ENCODE measurements around the gene SERTM2.

SERTM2 gene

GRCh38 chrX:111507933-111508332 is 3.5 kb upstream of the SERTM2 start:
- Histone ChIP-seq H3K79me2 (ENCODE audit: insufficient read depth, low read length) (no peaks in the 10 kb centered on the region), H3K4me1 (ENCODE audit: insufficient read depth, low read length, severe bottlenecking) (no peaks in the 10 kb centered on the region), H3K27ac (ENCODE audit: low read depth, low read length, poor library complexity, severe bottlenecking) (no peak overlapping the region), H3K4me2 (ENCODE audit: low read length) (no peak overlapping the region), H3F3A (ENCODE audit: insufficient read depth, low read length) (no peaks in the 10 kb centered on the region), H2AFZ (ENCODE audit: low read length) (no peak overlapping the region), H3K27me3 (ENCODE audit: insufficient read depth, low read length) (no peaks in the 10 kb centered on the region), H3K9me3 (ENCODE audit: low read length) (no peaks in the 10 kb centered on the region), H3K9me2 (ENCODE audit: low read depth, low read length) (no peaks in the 10 kb centered on the region), H3K36me3 (ENCODE audit: insufficient read depth, low read length) (no peaks in the 10 kb centered on the region), H4K20me1 (ENCODE audit: insufficient read depth, low read length) (no peaks in the 10 kb centered on the region), H3K4me3 (ENCODE audit: low read depth, low read length, poor library complexity, severe bottlenecking) (no peak overlapping the region), H3K9ac (ENCODE audit: low read length) (no peak overlapping the region)
- TF ChIP-seq EZH2 (IDR thresholded peaks at IDR 0.05; ENCODE audit: borderline replicate concordance, low read length): no peak
- TF ChIP-seq CTCF (IDR thresholded peaks at IDR 0.05; ENCODE audit: low read length): no peak

- Histone ChIP-seq H2AFZ (ENCODE audit: low read length) (no peak overlapping the region), H3K27ac (ENCODE audit: low read depth, low read length, poor library complexity, severe bottlenecking) (no peak overlapping the region), H3K9me3 (ENCODE audit: low read length) (no peaks in the 10 kb centered on the region), H3K27me3 (ENCODE audit: insufficient read depth, low read length) (no peaks in the 10 kb centered on the region), H3K36me3 (ENCODE audit: insufficient read depth, low read length) (no peaks in the 10 kb centered on the region), H3K9ac (ENCODE audit: low read length) (no peak overlapping the region), H4K20me1 (ENCODE audit: insufficient read depth, low read length) (no peaks in the 10 kb centered on the region), H3F3A (ENCODE audit: insufficient read depth, low read length) (no peaks in the 10 kb centered on the region), H3K9me2 (ENCODE audit: low read depth, low read length) (no peaks in the 10 kb centered on the region), H3K4me2 (ENCODE audit: low read length) (no peak overlapping the region), H3K4me3 (ENCODE audit: low read depth, low read length, poor library complexity, severe bottlenecking) (no peak overlapping the region), H3K4me1 (ENCODE audit: insufficient read depth, low read length, severe bottlenecking) (no peaks in the 10 kb centered on the region), H3K79me2 (ENCODE audit: insufficient read depth, low read length) (no peaks in the 10 kb centered on the region)
- no peak for TF ChIP-seq EZH2 (IDR thresholded peaks at IDR 0.05; ENCODE audit: borderline replicate concordance, low read length)
- TF ChIP-seq CTCF (IDR thresholded peaks at IDR 0.05; ENCODE audit: low read length): no peak
Observed at GRCh38 chrX:111515298-111515697, 3.9 kb downstream of the SERTM2 start.

- no peak overlapping the region for H2AFZ ChIP-seq (ENCODE audit: low read length)
- H3K79me2 ChIP-seq (ENCODE audit: insufficient read depth, low read length): no peaks in the 10 kb centered on the region
- no peaks in the 10 kb centered on the region for H3F3A ChIP-seq (ENCODE audit: insufficient read depth, low read length)
- H3K4me2 ChIP-seq (ENCODE audit: low read length): no peak overlapping the region
- no peak overlapping the region for H3K27ac ChIP-seq (ENCODE audit: low read depth, low read length, poor library complexity, severe bottlenecking)
- H3K9me3 ChIP-seq (ENCODE audit: low read length): no peaks in the 10 kb centered on the region
- no peaks in the 10 kb centered on the region for H3K27me3 ChIP-seq (ENCODE audit: insufficient read depth, low read length)
- H3K9me2 ChIP-seq (ENCODE audit: low read depth, low read length): no peaks in the 10 kb centered on the region
- H3K9ac ChIP-seq (ENCODE audit: low read length): no peak overlapping the region
- H3K4me3 ChIP-seq (ENCODE audit: low read depth, low read length, poor library complexity, severe bottlenecking): no peak overlapping the region
- TF ChIP-seq EZH2 (IDR thresholded peaks at IDR 0.05; ENCODE audit: borderline replicate concordance, low read length) (no peak), CTCF (IDR thresholded peaks at IDR 0.05; ENCODE audit: low read length) (no peak)
- no peaks in the 10 kb centered on the region for H3K4me1 ChIP-seq (ENCODE audit: insufficient read depth, low read length, severe bottlenecking)
- no peaks in the 10 kb centered on the region for H4K20me1 ChIP-seq (ENCODE audit: insufficient read depth, low read length)
- no peaks in the 10 kb centered on the region for H3K36me3 ChIP-seq (ENCODE audit: insufficient read depth, low read length)
Observed at GRCh38 chrX:111518667-111519066, 7.2 kb downstream of the SERTM2 start.

All from OCI-LY1 (cell line).